Hypothalamus (tissue), 51 donors: ENCODE data around the gene HLA-F.

ENCODE experiments used
- DNase-seq, 51 donors: peaks; one replicate each; lab custom pipeline; 2025; lab: John Stamatoyannopoulos, UW

The HLA-F gene

GRCh38 chr6:29723666-29724588 is 693 bp downstream of the HLA-F start:
- peak in 13 of 51 donors; percentile 8 to 38 (median 23) for DNase-seq

GRCh38 chr6:29724937-29725869 is 2.0 kb downstream of the HLA-F start:
- peak in 1 of 51 donors; percentile 63 for DNase-seq

DNA sequence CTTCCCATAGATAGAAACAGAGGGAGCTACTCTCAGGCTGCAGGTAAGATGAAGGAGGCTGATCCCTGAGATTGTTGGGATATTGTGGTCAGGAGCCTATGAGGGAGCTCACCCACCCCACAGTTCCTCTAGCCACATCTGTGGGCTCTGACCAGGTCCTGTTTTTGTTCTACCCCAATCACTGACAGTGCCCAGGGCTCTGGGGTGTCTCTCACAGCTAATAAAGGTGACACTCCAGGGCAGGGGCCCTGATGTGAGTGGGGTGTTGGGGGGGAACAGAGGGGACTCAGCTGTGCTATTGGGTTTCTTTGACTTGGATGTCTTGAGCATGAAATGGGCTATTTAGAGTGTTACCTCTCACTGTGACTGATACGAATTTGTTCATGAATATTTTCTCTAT is 2.8 kb downstream of the HLA-F start:
- no peak for DNase-seq

DNA sequence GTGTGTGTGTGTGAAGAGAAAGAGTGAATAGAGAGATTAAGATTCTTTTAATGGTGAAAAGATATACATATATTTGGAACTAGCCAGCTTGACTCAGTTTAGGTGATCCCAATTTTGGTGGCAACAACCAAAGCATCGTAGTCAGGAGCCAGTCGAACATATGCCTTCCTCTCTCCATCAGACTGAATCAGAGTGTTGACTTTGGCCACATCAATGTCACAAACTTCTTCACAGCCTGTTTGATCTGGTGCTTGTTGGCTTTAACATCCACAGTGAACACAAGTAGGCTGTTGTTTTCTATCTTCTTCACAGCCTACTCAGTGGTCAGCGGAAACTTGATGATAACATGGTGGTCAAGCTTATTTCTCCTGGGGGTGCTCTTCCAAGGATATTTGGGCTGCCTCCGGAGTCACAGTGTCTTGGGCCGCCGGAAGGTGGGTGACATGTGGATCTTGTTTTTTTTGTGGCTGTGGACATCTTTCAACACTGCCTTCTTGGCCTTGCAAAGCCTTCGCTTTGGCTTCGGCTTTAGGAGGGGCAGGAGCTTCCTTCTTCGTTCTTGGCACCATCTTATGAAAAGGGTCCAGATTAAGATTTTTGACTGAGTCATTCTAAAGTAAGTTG is 3.4 kb downstream of the HLA-F start:
- no peak for DNase-seq

DNA sequence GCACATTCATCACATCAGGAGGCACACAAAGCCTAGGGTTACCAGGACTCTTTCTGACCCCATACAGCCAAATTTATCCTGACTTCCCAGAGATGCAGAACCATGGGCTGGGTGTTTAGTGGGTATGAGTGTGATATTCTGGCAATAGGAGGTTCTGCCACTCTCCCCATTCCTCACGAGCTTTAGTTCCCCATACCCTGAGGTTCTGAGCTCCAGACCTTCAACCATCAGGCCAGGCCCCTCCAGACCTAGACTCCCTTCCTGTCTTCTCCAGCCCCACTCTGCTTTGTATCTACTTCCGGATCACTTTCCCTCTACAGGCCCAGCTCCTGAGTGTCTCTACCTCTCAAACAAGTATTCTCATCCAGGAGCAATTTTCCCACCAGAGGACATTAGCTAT is 4.4 kb downstream of the HLA-F start:
- DNase-seq: no peak

DNA sequence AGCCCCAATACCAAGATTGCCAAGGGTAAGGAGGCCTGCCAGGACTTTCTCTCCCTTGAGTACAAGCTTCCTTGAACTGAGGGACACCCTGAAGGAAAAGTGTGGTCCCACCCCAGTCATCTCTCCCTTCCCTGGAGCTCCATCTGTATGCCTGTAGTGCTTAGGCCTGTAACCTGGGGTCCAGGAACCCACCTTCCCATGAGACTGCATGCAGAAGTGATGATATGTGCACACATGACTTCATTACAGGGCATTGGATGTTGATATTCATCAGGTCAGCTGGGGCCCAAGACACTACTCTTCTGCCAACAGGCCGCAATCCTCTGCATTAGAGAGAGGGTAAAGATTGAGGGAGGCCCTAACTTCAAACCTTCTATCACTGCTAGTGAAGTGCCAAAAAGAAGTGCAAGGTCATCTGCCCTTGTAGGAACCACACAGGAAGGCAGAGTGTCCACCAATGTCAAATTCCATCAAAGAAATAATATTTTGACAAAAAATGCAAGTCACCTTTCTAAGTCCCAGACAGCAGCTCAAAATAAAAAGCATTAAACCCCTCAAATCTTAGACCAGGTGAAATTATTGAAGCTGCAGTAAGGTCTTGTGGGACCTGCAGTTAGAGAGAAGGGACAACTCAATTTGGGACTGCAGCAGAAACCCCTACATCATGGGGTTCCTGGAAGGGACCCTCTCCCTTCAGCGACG is 5.1 kb downstream of the HLA-F start:
- no peak for DNase-seq

GRCh38 chr6:29728875-29729270 is 5.6 kb downstream of the HLA-F start:
- DNase-seq: no peak

DNA sequence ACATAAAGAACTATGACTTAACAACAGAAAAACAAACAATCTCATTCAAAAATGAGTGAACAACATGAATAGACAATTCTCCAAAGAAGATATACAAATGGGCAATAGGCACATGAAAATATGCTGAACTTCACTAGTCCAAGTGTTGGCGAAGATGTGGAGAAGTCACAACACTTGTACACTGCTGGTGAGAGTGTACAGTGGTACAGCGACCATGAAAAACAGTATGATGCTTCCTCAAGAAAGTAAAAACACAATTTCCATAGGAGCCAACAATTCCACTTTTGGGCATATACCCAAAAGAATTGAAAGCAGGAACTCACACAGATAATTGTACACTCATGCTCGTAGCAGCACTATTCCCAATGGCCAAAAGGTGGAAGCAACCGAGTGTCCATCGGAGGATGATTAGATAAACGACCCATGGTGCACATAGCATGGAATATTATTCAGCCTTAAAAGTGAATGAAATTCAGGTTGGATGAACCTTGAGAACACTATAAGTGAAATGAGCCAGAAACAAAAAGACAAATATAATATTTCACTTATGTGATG is 6.6 kb downstream of the HLA-F start:
- no peak for DNase-seq

GRCh38 chr6:29730575-29731126 is 7.4 kb downstream of the HLA-F start:
- no peak for DNase-seq

- no peak for DNase-seq
These were observed 8.0 kb downstream of the HLA-F start for GRCh38 chr6:29731281-29731680.

DNA sequence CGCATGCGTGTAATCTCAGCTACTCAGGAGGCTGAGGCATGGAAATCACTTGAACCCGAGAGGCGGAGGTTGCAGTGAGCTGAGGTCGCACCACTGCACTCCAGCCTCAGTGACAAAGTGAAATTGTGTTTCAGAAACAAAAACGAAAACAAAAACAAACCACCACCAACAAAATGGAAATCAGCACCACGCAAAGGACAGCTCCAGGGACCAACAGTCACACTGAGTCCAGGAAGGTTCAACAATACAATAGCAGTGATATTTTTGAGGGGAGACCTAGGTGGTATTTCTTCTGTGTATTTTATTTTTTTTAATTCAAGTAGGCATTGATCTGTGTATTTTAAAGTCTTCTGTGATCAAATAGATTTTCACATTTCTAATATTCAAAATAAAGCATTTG is 9.8 kb downstream of the HLA-F start:
- DNase-seq: no peak

DNA sequence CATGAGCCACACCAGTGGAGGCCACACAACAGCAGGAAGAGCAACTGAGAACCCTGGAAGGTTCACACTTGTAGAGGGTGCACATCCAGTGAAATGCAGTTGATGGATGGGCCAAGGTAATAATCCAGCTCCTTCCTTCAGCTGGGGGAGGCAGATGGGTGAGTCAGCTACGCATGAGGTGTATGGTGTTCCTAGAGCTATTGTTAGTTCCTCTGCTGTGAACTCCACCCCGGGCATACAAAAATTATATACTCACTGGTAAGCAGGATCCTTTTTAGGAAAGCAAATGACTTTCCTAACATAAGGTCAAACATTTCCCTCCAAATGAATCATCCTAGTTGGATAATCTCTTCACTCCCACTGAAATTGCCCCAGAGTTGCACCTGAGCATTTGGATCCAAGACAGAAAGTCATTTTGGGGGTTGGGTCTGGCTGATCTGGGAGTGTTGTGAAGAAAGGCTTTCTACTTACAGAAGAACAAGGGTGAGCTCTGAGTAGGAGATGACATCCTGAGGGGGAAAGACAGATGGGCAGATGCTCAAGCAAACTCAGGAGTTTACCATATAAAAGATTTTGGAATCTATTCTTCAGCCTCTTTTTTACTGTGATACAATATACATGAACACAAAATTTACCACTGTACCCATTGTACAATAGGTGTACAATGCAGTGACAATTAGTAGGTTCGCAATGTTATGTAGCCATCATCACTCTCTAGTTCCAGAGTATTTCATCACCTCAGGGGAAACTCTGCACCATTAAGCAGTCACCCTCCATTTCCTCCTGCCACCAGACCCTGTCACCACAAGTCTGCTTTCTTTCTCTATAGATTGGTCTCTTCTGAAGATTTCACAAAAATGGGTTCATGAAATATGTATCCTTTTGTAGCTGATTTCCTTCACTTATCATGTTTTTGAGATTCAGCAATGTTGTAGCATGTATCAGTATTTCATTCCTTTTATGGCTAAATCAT is 11.1 kb downstream of the HLA-F start:
- DNase-seq: peak in 2 of 51 donors; percentile 4 to 11

DNA sequence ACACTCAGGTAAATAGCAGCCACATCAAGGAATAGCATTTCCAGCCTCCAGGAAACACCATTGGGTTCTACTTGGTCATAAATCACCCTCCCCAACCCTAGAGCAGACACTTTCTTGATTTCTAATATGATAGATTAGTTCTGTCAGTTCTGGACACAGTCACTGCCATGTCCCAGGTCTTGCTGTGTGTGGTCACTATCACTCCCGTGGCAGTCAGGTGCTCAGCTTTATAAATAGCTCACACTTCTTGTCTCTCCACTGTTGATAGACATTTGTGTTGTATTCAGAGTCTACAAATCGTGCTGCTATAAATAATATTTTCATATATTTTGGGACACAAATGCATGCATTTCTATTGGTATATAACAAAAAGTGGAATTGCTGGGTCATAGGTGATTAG is 13.3 kb downstream of the HLA-F start:
- no peak for DNase-seq

GRCh38 chr6:29737707-29738630 is 14.7 kb downstream of the HLA-F start:
- DNase-seq: peak in 32 of 51 donors; percentile 3 to 57 (median 19)

GRCh38 chr6:29739136-29739881 is 16.1 kb downstream of the HLA-F start:
- no peak for DNase-seq

DNA sequence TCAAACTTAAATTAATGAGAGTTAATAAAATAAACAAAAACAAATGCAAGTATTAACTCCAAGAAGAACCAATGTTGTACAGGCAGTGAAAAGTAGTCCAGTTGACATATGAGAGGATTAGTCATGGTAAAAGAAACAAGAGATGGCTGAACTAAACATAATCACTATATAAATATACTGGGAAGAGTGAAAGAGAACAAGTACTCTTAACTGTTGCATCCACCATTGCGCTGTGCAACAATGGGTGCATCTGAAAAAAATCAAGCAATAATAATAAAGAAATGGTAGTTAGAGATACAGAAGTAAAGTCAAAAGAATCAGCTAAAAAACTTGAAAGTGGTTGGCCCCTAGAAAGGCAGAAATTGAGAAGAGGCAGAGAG is 16.6 kb downstream of the HLA-F start:
- DNase-seq: no peak

DNA sequence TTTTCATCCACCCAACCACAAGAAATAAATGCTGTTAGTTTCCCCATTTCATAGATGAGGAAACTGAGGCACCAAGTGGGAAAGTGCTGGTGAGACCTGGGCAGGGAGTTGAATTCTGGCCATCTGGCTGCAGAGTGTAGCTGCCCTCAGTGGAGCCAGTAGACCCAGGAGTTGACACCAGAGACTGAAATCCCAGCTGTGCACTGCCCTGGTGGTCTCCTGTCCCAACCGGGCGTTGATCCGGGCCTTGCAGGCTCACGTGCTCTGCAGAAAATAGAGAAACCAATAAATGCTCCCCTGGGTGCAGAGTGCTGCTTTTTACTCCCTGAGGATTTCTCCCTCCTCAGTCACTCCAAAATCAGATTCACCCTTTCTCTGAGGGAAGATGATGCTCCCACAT is 18.4 kb downstream of the HLA-F start:
- no peak for DNase-seq
